Measurements from ENCODE around the gene TMEM219.

- TF ChIP-seq CTCF (tag by site-specific recombination; IDR thresholded peaks at IDR 0.05): no peak; the same call in 1 of the 2 replicates
- TF ChIP-seq ZNF16 (tag by site-specific recombination; IDR thresholded peaks at IDR 0.05; ENCODE audit: low read depth): 0 out of 2 replicates have a peak, but pooled peaks have one; percentile 32
Measured at GRCh38 chr16:29995911-29996765, 34.3 kb downstream of the TMEM219 start, which contains the start of gene INO80E.

Measured in HEK293 (cell line).